HG03575 (cell line): ENCODE data around the gene SUCLA2.

Experiments used
- ATAC-seq: cut with Tn5 transposase; IDR thresholded peaks from one replicate; pipeline ENCODE4 v1.9.1; 2021; ENCODE audit not compliant: unreplicated experiment, insufficient number of reproducible peaks, low FRiP score; ENCODE audit errors: extremely low read depth

Gene SUCLA2

DNA sequence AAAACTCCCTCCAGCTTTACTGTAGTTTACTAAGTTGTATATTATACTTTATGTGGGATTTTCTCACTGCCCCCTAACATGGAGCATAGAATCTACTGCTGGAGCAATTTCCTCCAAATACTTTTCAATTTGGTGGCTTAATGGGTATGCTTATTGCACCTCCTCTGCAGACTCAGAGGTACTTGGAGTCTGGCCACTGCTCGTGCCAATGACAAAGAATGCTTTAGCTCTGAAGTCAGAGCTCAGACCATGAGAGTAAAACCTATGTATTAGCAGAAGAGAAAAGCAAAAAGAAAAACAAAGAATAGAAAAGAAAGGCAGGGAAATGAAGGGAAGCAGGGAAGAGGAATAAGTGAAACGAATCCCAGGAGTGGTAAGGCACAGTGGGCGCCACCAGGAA is 71.9 kb downstream of the SUCLA2 start:
- no peak for ATAC-seq

DNA sequence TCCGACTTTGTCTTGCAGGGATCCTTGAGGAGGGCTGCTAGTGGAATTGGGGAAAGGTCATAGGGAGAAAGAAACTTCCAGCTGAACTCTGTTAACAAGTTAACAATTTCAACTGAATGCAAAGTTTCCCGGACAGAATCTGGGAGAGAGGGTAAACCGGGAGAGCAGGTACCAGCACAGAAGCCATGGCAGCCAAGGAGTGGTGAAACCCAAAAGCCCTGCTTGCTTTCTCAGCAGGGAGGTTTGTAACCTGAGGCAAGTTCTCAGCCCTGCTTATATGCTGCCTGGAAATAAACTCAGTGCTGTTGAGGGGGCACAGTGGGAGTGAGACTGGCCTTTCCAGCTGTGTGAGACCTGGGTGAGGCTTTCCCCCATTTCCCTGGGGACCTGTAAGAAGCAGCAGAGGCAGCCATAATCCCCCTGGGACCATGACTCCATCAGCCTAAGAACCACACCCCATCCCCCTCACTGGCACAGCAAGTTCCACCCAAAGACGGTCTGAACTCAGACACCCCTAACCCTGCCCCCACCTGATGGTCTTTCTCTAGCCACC is 84.0 kb downstream of the SUCLA2 start:
- no peak for ATAC-seq

DNA sequence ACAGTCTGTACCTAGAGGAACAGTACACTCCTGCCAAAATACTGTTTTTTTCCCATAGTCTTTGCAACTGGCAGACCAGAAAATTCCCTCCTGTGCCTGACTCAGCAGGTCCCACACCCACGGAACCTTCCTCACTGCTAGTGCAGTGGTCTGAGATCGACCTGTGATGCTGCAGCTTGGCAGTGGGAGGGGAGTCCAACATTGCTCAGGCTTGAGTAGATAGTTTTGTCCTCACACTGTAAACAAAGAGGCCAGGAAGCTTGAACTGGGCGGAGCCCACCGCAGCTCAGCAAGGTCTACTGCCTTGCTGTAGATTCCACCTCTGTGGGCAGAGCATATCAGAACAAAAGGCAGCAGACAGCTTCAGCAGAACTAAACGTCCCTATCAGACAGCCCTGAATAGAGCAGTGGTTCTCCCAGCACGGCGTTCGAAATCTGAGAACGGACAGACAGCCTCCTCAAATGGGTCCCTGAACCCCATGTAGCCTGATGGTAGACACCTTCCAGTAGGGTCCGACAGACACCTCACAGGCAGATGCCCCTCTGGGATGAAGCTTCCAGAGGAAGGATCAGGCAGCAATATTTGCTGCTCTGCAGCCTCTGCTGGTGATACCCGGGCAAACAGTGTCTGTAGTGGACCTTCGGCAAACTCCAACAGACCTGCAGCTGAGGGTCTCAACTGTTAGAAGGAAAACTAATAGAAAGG is 92.7 kb downstream of the SUCLA2 start:
- ATAC-seq: no peak

DNA sequence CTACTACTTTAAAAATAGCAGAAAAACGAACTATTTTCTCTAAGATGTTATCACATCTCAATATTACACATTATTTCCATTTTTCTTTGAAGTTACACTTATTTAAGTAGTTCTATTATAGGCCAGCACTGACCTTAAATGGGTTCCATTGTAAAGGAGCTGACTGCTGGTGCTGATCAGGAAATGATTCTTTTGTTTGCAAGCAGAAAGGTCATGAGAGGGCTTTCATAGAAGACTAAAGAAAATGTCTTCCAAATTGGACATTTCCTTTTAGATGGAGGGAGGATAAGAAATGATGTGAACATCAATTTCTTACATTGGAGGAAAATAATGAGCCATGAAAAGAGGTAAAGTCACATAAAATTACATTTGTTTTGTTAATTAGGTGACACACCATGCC is 96.2 kb downstream of the SUCLA2 start:
- ATAC-seq: no peak

DNA sequence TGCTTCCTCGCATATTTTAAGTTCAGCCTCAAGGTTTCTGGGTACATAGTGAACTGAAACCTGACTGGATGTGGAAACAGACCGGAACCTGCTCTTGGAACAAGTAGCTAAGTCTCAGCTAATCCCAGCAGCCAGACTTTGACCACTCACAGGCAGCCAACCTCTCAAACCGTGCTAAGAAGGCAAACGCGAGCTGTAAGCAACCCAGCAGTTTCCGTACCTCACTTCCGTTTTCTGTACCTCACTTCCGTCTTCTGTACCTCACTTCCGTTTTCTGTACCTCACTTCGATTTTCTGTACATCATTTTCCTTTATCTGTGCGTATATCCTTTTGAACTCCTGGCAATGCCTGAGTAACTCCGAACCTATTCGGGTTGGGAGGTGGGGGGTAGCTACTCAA is 96.8 kb downstream of the SUCLA2 start:
- ATAC-seq: no peak

DNA sequence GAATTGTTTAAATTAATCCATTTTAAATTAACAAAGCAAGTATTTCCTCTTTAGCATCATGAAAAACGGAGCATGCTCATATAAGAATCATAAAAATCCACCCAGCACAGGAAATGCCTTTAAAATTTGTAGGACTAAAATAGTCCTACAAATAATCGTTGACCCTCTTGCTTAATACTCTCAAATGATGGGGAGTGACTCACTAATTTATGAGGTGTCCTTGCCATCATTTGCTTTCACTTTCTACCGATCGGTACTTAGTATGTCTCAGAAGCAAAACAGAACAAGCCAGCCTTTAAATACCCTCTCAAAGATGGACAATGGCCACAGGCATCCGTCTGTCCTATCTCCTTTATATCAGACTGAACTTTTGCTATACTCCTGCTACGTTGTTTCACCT is 97.2 kb downstream of the SUCLA2 start:
- no peak for ATAC-seq

DNA sequence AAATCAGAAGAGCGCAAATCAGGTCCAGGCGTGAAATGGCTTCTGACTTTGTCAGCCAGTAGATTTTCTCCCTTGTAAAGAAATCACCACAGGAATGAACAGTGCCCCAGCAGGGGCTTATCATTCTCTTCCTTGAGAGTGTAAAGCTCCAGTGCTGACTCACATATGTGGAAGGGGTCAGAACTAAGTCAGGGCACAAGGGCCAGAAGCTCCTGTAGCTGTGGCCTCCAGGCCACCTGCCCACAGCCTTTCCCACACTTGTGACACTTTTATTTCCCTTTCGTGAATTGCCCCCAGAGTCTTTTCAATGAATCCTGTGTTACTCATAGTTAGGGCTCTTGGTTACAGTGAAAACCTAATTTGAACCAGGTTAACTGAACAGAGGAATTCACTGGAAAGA is 99.6 kb downstream of the SUCLA2 start:
- no peak for ATAC-seq

DNA sequence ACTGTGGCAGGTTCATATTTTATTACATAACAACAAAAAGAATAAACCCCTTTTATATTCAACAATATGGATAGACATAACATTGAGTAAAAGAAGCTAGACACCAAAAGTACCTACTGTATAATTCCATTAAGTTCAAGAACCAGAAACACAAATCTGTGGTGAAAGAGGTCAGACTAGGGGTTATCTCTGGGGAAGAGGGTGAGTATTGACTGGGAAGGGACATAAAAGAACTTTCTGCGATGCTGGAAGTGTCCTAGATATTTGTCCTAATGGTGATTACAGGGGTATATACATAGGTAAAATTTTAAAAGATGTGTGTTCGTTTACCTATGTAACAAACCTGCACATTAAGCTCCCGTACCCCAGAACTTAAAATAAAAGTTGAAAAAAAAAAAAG is 103.0 kb downstream of the SUCLA2 start:
- ATAC-seq: no peak

DNA sequence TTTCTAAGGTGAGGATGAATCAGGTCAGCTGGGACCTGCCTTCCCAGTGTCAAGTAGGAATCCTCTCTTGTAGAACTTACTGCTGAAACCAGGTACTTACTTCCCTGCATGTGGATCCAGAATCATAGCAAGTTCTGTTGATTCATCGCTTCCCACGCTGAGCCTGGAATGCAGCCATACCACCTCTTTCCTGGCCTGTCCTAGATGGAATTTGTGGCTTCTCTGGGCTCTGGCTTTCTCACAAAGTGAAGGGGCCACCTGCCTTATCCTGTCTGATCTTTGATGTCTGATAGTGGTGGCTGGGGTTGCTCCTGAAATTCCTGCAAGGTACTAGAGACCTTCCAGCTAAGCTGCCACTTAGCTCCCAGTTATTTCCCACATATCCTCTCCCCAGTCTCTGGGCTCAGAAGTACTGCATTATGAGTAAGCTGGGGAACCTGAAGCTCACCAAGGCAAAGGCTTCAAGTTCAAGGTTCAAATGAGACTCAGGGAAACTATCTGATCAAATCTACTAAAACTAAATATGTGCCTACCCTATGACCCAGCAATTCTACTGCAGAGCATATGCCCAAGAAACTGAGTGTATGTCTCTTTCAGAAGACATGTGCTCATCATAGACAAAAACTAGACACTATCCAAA is 103.5 kb downstream of the SUCLA2 start:
- no peak for ATAC-seq

DNA sequence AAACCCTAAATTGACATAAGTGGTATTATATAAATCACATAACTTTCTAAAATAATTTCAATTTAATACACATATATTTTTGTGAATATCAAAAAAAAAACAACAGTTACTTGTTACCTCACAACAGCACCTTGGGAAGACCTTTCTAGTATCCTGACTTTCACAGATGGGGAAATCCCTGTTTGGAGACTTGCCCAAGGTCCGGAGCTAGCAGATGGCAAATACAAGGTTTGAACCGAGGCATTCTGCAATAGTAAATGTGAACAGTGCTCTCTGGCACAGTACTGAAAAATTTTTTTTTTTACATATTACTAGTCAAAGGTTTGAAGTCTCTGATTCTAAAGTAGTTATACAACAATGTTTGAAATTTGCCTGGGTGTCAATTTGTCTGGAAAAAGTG is 104.5 kb downstream of the SUCLA2 start:
- ATAC-seq: no peak

DNA sequence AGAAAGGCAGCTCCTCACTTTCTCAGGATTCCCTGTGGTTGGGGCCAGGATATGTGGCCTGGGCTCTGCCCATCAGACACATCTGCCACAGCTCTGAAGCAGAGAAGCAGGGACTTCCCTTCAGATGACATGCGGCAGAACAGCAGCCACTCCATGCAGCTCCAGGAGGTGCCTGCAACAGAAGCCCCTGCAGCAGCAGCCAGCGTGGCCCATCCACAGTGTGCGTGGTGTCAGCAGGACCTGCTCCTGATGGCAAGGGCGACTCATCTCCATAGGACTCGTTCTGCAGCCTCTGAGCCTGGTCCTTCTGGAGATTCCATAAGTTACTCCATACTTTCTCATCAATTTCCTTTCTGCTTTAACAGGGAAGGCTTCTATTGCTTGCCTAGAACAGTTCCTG is 105.0 kb downstream of the SUCLA2 start:
- ATAC-seq: no peak

DNA sequence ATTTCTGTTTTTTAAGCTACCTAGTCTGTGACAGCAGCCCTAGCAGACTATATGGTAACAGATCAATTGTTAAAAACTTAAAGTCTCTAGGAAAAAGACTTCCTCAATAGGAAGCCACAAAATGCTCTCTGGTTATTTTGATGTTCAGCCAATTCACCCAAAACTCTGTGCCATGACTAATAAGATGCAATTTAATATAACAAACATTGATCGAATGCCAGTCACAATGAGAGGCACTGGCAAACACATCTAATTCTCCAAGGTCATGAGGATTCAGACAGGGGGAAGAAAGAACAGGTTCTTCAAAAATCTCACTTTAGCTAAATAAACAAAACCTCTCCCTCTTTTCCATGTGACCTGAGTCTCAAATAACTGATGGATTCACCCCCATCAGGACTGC is 107.5 kb downstream of the SUCLA2 start:
- ATAC-seq: no peak
